ENCODE data around the gene DCLK1.

DCLK1 gene

GRCh38 chr13:35892837-35893814 lies 238.1 kb downstream of the DCLK1 start:
- in situ Hi-C loops (cut with HindIII; ENCODE audit: low sequenced_read_pairs): no loop called here
- no peak for TF ChIP-seq CTCF (IDR thresholded peaks at IDR 0.05; ENCODE audit: low read depth, low read length, missing control alignments)
- no peak overlapping the region for H3K4me3 ChIP-seq (ENCODE audit: low read depth, low read length)
- DNase-seq (ENCODE audit: low read depth): no peak

GRCh38 chr13:35891507-35892441 lies 239.4 kb downstream of the DCLK1 start:
- no peak for TF ChIP-seq CTCF (IDR thresholded peaks at IDR 0.05; ENCODE audit: low read depth, low read length, missing control alignments)
- no peak overlapping the region for H3K4me3 ChIP-seq (ENCODE audit: low read depth, low read length)
- no peak for DNase-seq (ENCODE audit: low read depth)
- in situ Hi-C loops (cut with HindIII; ENCODE audit: low sequenced_read_pairs): no loop called here

- DNase-seq (ENCODE audit: low read depth): no peak
- no peak overlapping the region for H3K4me3 ChIP-seq (ENCODE audit: low read depth, low read length)
- in situ Hi-C loops (cut with HindIII; ENCODE audit: low sequenced_read_pairs): no loop called here
- no peak for TF ChIP-seq CTCF (IDR thresholded peaks at IDR 0.05; ENCODE audit: low read depth, low read length, missing control alignments)
These were observed 241.6 kb downstream of the DCLK1 start for GRCh38 chr13:35889560-35889959.

GRCh38 chr13:35888981-35889380 lies 242.2 kb downstream of the DCLK1 start:
- H3K4me3 ChIP-seq (ENCODE audit: low read depth, low read length): no peak overlapping the region
- in situ Hi-C loops (cut with HindIII; ENCODE audit: low sequenced_read_pairs): no loop called here
- DNase-seq (ENCODE audit: low read depth): no peak
- TF ChIP-seq CTCF (IDR thresholded peaks at IDR 0.05; ENCODE audit: low read depth, low read length, missing control alignments): no peak

GRCh38 chr13:35888457-35888883 lies 242.7 kb downstream of the DCLK1 start:
- in situ Hi-C loops (cut with HindIII; ENCODE audit: low sequenced_read_pairs): no loop called here

More at GRCh38 chr13:35888457-35888883, 242.7 kb downstream of the DCLK1 start:
- DNase-seq (ENCODE audit: low read depth): peak; percentile 19
- TF ChIP-seq CTCF (IDR thresholded peaks at IDR 0.05; ENCODE audit: low read depth, low read length, missing control alignments): no peak
- no peak overlapping the region for H3K4me3 ChIP-seq (ENCODE audit: low read depth, low read length)
